GM12865 (cell line): ENCODE measurements around the gene IL17B.

ENCODE experiments used
- DNase-seq: peaks from one replicate; pipeline ENCODE4 v3.0.0; 2010; ENCODE audit warnings: low read depth
- H3K4me3 ChIP-seq: 2 replicates; pipeline ENCODE4 v1.5.1; 2011; ENCODE audit warnings: mild to moderate bottlenecking, low read depth, low read length, control low read depth
- TF ChIP-seq, protein P1 (sequence below): IDR thresholded peaks from 2 replicates; pipeline ENCODE4 v1.5.1; 2011; ENCODE audit warnings: low read length, control low read depth, low read depth, inconsistent platforms; ENCODE audit not compliant: insufficient read depth; ENCODE audit errors: missing control alignments

Gene IL17B

DNA sequence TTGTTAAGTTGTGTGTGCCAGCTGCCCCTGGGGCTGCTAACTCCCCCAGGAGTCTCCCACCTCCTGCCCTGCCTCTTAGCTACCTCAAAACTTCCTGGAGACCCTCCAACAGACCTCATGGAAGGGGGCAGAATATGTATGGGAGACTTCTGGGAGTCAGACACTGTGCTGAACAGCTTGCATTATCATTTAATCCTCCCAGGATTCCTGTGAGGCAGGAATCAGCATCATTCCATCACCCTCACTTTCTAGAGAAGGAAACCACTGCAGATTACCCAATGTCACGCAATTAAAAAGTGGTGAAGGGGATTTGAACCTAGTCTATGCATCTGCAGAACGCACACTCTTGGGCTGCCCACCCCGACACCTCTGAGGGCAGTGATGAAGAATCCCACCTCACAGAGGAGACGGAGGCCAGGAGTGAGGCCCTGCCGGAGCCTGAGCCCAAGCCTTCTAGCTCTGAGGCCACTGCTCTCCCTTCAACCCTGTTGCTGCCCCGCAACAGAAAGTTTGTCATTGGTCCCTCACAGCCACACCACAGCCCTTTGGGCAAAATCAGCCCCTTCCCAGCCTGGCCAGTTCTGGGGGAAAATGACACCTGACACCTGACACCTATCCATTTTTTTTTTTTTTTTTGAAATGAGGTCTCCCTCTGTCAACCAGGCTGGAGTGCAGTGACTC is 30.3 kb upstream of the IL17B start:
- TF ChIP-seq, protein P1, sequence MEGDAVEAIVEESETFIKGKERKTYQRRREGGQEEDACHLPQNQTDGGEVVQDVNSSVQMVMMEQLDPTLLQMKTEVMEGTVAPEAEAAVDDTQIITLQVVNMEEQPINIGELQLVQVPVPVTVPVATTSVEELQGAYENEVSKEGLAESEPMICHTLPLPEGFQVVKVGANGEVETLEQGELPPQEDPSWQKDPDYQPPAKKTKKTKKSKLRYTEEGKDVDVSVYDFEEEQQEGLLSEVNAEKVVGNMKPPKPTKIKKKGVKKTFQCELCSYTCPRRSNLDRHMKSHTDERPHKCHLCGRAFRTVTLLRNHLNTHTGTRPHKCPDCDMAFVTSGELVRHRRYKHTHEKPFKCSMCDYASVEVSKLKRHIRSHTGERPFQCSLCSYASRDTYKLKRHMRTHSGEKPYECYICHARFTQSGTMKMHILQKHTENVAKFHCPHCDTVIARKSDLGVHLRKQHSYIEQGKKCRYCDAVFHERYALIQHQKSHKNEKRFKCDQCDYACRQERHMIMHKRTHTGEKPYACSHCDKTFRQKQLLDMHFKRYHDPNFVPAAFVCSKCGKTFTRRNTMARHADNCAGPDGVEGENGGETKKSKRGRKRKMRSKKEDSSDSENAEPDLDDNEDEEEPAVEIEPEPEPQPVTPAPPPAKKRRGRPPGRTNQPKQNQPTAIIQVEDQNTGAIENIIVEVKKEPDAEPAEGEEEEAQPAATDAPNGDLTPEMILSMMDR: no peak
- H3K4me3 ChIP-seq: no peak overlapping the region
- no peak for DNase-seq

DNA sequence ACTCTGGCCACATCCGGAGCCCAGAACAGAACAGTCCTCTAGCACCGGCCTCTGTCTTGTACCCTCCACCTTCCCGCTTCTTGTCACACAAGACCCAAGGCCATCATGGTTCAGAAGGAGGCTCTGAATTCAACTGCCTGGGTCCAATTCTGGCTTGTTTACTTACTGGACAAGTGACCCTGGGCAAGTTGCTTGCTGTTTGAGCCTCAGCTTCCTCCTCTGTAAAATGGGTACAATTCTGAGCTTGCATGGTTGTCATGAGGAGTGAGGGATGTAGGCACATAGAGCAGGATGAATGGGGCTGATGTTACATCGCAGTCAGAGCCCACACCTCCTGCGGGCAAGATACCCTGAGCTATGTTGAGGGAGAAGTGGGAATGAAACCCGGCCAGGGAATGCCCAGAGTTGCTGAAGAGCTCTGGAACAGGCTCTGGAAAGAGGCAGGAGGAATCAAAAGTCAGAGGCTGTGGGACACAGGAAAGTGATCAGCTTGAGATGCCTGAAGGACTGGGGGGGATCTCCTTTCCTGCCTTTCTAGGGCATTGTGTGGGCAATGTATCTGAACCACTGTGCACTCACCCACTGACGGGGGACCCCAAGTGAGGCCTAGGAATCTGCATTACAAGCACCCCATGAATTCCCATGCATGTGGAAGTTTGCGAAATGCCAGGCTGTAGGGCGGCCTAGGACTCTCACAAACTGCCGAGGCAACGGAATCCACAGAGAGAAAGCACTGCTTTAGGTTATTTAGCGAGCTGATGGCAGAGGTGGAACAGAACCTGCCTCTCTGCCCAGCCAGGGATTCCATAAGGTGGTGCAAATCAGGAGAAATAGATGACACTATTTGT is 29.4 kb upstream of the IL17B start:
- TF ChIP-seq, protein P1: no peak
- no peak overlapping the region for H3K4me3 ChIP-seq
- DNase-seq: no peak

DNA sequence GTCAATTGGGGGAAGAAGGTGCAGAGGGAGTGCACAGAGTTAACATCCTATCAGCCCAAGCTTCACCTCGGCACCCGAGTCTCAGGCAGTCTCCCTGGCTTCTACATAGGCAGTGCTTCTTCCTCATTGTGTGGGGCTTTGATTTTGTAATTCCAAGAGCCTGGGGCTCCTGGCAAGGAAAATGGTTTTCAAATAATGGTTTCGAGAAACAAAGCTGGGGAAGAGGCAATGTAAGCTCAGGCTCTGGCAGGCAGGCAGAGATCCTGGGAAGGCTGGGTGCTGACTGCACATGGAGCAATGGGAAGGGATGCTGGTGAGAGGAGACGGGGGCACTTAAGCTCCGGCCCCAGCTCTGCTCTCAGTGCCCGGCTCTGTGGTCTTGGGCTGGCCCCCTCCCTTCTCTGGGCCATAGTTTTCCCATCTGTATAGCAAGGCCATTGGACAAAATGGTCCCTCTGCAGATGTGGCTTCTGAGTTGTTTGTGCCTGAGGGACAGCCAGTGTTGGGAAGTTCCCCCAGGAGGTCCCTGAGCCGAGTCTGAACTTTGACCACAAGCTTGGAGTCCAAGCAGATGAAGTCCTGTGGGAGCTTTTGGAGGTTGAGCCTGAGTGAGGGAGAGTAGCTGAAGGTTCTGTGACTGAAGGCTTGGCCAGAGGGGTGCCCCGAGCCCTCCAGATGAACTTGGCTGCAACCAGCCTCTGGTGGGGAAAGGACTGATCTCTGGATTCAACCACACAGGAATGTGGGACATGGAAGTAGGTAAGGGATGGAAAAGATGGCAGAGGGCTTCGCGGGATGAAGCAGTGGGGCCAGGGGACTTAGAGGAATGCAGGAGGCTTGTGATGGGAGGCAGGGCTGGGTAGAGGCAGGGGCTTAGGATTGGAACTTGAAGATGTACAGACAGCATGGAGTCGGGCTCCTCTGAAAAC is 28.5 kb upstream of the IL17B start:
- H3K4me3 ChIP-seq: no peak overlapping the region

DNA sequence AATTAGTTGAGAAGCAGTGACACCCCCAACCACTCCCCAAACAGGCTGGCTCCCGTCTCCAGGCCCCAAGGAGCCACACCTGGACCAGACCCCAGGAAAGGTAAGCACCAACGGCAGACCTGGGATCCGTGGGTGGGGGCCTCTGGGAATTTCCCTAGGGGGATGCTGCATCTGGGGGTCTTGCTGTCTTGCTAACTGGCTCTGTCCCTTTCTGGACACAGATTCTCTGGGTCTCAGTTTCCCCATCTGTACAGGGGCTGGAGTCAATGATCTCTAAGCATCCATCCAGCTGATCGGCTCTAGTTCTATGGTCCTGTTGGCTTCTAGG is 27.9 kb upstream of the IL17B start:
- TF ChIP-seq, protein P1: no peak
- H3K4me3 ChIP-seq: no peak overlapping the region
- DNase-seq: no peak

More for the DNA sequence above, 28.5 kb upstream of the IL17B start:
- TF ChIP-seq, protein P1: no peak
- no peak for DNase-seq

DNA sequence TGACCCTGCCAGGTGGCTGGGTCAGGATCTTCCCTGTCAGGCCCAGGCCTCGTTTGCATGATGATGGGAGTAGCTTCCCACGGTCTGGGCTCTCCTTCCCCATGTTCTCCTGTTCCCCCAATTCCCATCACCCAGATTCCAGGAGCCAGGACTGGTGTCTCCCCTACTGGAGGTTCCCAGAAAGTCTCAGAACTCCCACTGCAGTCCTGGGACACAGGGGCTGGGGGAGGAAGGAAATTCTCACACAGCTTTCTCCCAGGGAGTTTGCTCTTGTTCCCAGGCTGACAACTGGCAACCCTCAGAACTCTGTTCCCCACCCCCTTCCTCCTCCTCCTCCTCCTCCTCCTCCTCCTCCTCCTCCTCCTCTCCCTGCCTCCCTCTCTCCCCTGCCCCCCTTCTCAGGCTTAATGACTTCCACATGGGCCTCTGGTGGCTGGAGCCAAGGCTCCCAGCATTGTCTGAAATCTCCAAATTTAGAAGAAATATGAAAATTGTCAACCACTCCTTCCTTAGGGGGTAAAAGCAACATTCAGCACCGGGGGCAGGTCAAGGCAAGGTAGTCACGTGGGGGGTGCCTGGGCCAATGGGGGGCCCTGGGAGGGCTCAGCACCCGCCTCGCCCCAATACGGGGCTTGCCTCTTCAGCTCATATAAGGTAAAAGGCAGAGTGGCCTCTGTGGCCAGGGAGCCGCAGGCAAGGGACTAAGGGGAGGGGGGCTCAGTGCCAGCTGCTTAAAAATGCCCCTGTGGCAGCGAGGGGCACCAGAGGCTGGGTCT is 27.3 kb upstream of the IL17B start:
- H3K4me3 ChIP-seq: no peak overlapping the region
- DNase-seq: no peak
- TF ChIP-seq, protein P1: no peak

DNA sequence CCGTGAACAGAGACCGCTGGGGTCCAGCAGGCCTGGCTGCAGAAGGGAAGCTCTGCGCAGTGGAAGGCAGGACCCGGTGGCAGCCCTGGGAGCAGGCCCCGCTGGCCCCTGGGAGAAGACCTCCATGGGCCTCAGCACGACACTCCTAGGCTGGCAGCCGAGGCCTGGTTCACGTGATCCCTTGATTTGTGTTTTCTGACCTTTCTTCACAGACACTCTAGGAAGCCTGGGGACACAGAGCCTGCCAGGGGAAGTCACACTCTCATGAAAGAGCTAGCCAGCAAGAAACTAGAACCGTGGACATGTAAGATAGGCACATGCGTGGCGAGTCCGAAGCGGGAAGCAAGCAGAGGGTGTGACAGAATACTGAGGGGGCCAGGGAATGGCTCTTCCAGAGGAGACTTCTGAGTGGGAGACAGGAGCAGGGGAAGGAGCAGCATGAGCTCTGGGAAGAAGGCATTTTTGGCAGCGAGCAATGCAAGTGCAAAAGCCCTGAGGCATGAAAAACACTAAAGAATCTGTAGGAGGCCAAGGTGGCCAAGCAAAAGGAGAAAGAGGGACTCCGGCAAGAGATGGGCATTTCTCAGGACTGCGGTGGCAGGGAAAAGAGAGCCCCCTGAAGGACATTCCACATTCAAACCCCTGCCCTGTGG is 26.6 kb upstream of the IL17B start:
- DNase-seq: no peak
- no peak overlapping the region for H3K4me3 ChIP-seq
- TF ChIP-seq, protein P1: no peak
